GM21423 (cell line): Measurements from ENCODE around the gene GABRD.

ENCODE experiments used
- ATAC-seq: cut with Tn5 transposase; IDR thresholded peaks from one replicate; pipeline ENCODE4 v1.9.1; 2021; ENCODE audit warnings: mild to moderate bottlenecking, moderate library complexity; ENCODE audit not compliant: unreplicated experiment

Gene GABRD

DNA sequence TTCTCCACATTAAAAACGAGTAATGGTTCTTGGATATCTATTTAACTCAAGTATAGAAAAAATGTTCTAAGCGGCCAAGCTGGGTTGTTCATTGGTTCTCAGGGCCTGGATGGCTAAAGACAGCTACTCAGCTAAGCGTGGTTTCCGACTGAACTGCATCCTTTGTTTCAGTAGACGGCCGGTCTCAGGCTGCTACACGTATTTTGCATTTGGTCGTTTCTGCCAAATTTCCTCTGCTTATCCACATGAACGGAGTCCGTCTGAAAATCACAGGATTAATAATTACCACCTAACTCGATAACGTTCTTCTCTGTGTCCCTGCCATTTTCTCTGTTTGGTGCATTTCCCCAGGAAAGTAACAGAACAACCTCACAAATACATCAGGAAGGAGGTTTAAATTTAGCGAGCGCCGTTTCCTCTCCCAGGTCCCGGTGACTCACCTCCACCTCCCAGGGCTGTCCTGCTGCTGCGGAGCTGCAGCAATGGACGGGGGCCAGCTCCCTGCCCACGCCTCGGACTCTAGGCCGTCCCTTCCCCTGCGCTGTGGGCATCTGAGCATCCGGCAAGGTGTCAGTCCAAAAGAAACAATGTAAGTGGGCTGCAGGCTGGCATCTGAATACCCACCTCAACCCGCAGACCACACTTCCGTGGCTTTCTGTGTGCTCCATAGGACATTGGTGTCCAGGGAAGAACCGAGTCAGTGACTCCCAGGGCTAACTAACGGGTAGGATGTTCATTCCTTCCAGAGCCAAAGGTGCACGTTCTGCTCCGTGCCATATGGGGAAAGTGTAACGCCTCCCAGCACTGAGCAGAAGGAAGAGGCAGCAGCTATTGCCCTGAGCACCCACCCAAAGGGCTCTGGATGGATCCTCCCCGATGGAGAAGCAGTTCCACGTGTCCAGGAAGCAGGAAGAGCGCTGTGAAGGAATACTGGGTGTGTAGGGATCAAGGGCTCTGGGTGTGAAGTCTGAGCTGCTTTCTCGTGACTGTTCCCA is 4.1 kb upstream of the GABRD start:
- ATAC-seq, result no peak

- ATAC-seq, result no peak
Measured at GRCh38 chr1:2016123-2016522, 3.0 kb upstream of the GABRD start.

GRCh38 chr1:2018217-2019171 is 651 bp upstream of the GABRD start:
- ATAC-seq, result no peak

DNA sequence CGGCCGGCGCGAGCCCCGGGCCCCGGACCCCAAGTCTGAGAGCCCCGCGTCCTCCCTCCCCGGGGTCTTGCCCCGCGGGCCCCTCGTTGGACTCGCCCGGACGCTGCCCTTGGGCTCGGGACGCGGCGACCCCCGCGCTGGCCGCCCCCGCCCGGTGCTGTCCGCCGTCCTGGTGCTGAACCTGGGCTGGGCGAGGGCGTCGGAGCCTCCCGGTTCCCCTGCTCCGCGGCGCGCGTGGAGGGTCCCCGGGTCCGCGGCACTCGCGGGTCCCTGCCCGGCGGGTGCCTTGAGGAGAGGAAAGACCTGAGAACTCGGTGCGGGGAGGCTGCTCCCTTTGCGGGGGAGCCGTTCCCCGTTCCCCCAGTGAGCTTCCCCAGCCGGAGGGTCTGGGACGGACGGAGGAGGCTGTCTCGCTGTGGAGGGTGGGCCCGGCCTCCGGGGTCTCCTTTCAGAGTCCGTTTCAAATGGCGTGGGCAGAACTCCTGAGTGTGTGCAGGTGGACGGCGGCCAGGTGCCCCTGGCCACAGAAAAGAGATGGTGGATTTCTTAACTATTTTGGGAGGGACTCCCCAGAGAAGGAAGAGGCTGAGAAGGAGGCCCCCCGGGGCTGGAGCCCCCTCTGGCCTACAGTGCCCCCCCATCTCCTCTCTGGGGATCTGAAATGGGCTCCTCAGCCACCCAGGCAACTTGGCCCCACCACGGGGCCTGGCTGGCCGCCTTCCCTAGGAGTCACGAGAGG is 595 bp downstream of the GABRD start:
- no peak for ATAC-seq

DNA sequence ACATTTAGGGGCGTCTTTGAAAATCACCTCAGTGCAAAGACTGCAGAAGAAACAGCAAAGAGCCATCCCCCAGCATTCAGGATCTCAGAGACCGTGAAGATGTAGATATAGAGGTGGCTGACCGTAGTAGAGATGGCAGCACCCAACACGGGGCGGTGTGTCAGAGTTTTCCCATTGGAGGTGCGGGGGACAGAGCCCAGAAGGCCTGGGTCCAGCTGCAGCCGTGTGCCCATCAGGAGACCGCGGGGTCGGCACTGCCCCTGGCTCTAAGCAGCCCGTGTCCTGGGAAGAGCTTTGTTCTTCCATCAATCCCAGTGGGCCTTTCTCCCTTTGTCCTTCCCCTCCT is 1.1 kb downstream of the GABRD start:
- no peak for ATAC-seq

GRCh38 chr1:2021550-2021949 is 2.4 kb downstream of the GABRD start:
- no peak for ATAC-seq

DNA sequence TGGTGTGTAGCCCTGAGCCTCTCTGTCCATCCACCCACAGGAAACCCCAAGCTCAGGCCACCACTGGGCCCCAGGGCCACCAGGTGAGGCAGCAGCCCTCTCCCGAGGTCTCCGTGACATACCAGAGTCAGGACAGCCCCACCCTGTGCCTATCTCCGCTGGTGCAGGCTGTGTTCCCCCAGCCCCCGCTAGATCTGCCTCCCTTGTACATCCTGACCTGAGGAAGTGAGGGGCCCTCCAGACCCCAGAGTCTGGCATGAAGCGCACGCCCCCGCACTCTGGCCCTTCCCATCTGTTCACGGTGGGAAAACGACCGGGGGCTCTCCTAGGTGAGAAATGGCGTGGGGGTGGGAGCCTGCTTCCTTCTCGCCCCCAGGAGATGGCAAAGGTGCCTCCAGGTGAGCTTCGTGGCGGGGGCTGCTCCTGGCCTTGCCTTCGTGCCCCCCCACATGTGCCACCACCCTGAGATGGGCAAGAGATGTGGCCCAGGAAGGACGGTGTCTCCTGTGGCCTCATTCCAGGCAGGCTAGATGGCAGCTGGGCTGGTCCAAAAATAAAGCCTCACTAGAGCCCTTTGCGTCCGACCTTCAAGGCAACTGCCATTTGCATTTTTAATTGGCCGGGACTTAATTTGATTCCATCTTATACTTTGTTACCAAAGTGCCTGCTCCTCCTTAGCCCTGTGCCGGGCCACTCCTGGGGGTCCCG is 3.1 kb downstream of the GABRD start:
- ATAC-seq, result no peak

DNA sequence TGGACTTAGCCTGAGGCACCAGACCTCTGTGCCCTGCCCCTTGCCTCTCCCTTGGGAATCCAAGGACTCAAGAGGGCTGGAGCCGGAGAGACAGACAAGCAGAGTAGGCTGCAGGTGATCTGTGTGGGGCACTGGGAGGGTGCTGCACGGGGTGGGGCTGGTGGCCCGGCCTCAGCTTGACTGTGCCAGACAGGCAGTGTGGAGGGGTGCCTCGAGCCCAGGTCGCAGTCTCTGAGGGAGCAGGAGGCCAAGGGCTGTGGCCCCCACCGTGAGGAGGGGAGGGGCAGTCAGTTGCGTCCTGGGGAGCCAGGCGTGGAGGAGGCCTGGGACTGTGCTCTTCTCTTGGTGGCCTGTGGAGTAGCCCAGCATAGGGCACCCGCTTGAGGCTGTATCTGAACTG is 4.0 kb downstream of the GABRD start:
- no peak for ATAC-seq

DNA sequence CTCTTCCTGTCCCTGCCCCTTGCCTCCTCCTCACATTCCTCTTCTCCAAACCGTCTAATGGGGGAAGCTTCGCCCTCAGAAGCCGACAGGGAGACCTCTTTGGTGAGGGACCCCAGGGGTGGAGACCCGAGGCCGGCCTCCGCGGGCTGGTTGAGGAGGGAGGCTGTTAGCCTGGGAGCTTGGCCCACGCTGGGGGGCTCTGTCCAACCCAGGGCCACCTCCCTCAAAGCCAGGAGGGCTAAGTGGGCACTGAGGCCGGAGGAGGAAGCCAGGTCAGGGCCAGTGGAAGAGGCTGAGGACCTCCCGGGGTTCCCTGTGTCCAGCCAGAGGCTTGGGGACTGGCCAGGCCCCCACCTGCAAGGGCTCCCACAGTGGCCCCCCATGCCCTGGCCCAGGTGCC is 5.3 kb downstream of the GABRD start:
- no peak for ATAC-seq

- no peak for ATAC-seq
Measured at GRCh38 chr1:2024887-2025286, 5.7 kb downstream of the GABRD start.

GRCh38 chr1:2025491-2025981 is 6.4 kb downstream of the GABRD start:
- no peak for ATAC-seq

DNA sequence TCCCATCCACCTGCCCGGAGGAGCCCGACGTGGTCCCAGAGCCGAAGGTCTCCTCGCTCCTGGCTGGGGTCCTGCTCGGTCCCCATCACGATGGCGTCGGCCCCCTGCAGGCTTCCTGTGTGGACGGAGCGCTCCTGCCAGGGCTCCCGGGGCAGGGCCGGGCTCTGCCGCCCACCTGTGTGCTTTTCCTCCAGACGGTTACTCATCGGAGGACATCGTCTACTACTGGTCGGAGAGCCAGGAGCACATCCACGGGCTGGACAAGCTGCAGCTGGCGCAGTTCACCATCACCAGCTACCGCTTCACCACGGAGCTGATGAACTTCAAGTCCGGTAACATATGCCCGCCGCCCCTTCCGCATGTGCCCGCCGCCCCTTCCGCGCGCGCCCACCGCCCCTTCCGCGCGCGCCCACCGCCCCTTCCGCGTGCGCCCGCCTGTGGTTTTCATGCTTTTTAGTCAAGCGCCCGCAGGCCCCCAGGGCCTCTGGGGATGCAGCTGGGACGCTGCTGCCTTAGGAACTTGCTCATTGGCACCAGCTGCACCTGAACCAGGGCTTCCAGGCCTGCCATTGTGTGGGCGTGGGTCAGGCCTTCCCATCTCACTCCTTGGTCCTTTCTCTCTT is 8.9 kb downstream of the GABRD start:
- no peak for ATAC-seq

GRCh38 chr1:2028870-2029560 is 9.9 kb downstream of the GABRD start:
- no peak for ATAC-seq

DNA sequence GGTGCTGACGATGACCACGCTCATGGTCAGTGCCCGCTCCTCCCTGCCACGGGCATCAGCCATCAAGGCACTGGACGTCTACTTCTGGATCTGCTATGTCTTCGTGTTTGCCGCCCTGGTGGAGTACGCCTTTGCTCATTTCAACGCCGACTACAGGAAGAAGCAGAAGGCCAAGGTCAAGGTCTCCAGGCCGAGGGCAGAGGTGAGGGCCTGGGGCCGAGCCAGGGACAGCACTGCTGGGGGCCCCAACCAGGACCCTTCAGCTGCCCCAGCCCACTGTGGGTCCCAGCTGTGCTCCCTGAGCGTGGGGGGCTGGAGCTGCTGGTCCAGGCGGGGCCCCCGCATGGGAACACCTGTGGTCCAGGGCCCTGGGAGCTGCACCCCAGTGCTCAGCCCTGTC is 10.4 kb downstream of the GABRD start:
- ATAC-seq, result no peak

DNA sequence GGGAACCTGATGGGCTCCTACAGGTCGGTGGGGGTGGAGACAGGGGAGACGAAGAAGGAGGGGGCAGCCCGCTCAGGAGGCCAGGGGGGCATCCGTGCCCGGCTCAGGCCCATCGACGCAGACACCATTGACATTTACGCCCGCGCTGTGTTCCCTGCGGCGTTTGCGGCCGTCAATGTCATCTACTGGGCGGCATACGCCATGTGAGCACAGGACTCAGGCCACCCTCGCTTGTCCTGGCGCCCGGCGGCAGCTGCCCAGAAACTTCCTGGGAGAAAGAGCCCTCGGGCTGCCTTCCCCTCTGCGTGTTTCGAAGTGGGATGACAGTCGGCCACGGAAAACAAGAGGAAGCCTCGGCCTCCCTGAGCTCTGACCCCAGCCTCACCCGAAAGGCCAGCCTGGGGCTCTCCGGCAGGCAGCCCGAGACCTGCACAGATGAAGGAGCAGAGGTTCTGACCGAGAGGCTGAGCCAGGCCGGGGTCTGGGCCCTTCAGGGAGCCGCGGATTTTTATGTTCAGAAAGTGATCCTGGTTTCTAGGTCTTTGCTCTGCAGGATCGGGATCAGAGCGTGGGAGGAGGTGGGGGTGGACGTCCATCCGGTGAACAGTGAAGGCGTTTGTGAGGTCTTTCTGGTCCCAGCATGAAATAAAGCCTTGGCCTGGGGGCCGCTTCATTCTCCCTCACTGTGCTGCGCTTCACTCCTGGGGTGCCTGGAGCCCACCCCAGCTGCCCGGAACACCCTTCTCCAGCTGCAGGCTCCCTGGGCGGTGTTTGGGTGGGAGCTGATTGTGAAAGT is 11.1 kb downstream of the GABRD start:
- ATAC-seq, result no peak

DNA sequence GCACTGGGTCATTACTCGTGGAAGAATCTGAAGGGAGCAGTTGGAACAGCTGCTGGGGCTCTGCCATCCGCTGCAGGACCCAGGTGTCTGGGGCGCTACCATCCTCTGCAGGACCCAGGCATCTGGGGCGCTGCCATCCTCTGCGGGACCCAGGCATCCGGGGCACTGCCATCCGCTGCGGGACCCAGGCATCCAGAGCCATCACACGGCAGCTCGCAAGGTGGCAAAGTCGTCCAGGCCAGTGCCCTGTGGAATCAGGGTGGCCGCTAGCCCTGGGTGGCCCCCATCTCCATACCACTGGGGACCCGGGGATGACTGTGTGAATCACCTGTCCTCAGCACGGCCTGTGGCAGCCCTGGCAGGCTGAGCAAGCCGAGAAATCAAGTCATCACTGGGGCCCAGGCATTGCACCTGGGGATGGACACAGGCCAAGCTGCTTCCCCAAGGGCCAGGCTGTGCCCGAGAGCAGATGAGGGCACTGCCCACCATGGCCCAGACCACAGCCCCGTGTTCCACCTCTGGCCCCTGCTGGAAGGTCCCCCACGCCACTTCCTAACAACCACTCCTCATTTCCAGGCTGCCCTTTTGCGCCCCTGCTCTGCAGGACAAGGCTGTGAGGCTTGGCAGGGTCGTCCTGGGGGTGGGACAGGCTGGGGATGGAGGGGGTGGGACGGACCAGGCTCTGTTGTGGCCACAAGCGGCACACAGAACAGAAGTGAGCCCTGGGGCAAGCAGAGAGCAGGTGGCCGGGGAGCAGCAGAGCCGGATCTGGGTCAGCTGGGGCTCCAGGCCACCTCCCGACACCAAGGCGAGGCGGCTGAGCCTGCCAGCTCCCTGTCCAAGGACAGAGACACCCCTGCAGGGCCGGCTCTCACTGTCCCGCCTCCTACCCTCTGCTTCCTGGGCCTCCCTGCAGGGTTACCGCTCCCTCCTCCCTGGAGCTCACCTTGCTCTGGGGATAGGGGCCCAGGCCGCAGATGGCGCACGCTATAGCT is 12.7 kb downstream of the GABRD start:
- ATAC-seq, result no peak

DNA sequence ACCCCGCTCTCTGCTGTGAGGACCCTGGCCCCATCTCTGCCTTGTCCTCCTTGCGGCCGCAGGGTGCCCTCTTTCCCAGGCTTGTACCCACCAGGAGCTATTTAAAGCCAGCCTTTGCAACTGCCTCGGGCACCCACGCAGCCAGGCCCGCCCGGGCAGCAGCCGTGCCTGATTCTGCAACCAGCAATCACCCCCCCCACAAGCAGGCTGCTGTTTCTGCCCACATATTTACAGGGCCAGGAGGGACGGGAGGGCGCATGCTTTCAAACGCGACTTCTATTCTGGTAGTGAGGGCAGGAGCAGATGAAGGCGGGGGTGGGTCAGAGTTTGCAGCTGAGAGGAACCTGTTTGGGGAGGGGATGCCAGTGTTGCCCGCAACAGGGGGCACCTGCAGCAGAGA is 13.6 kb downstream of the GABRD start:
- no peak for ATAC-seq
